ENCODE measurements around the gene PRKN.

Gene PRKN

GRCh38 chr6:162217058-162217457 lies 510.5 kb downstream of the PRKN start:
- FAIRE-seq: no peak

GRCh38 chr6:162211777-162212176 lies 515.8 kb downstream of the PRKN start:
- FAIRE-seq (no peak), DNase-seq (ENCODE audit: insufficient read length, low spot score) (no peak)

More at GRCh38 chr6:162217058-162217457, 510.5 kb downstream of the PRKN start:
- no peak for DNase-seq (ENCODE audit: insufficient read length, low spot score)

GRCh38 chr6:162211022-162211421 lies 516.5 kb downstream of the PRKN start:
- DNase-seq (ENCODE audit: insufficient read length, low spot score) (no peak), FAIRE-seq (no peak)

GRCh38 chr6:162203287-162203686 lies 524.3 kb downstream of the PRKN start:
- DNase-seq (ENCODE audit: insufficient read length, low spot score): no peak
- no peak for FAIRE-seq

GRCh38 chr6:162200945-162201690 lies 526.4 kb downstream of the PRKN start:
- FAIRE-seq: no peak
- DNase-seq (ENCODE audit: insufficient read length, low spot score): no peak

GRCh38 chr6:162200041-162200440 lies 527.5 kb downstream of the PRKN start:
- no peak for DNase-seq (ENCODE audit: insufficient read length, low spot score)
- FAIRE-seq: no peak

- DNase-seq (ENCODE audit: insufficient read length, low spot score): no peak
Observed at GRCh38 chr6:162198925-162199324, 528.6 kb downstream of the PRKN start.

GRCh38 chr6:162198076-162198475 lies 529.5 kb downstream of the PRKN start:
- no peak for DNase-seq (ENCODE audit: insufficient read length, low spot score)
- no peak for FAIRE-seq

More at GRCh38 chr6:162198925-162199324, 528.6 kb downstream of the PRKN start:
- FAIRE-seq: no peak

GRCh38 chr6:162195441-162195840 lies 532.1 kb downstream of the PRKN start:
- DNase-seq (ENCODE audit: insufficient read length, low spot score) (no peak), FAIRE-seq (no peak)

- no peak for FAIRE-seq
- no peak for DNase-seq (ENCODE audit: insufficient read length, low spot score)
Observed at GRCh38 chr6:162190981-162191380, 536.6 kb downstream of the PRKN start.

GRCh38 chr6:162187168-162187935 lies 540.2 kb downstream of the PRKN start:
- FAIRE-seq: no peak
- DNase-seq (ENCODE audit: insufficient read length, low spot score): no peak

GRCh38 chr6:162184465-162184864 lies 543.1 kb downstream of the PRKN start:
- no peak for DNase-seq (ENCODE audit: insufficient read length, low spot score)
- FAIRE-seq: no peak

- no peak for FAIRE-seq
- no peak for DNase-seq (ENCODE audit: insufficient read length, low spot score)
Observed at GRCh38 chr6:162181741-162182401, 545.7 kb downstream of the PRKN start.

GRCh38 chr6:162181111-162181510 lies 546.5 kb downstream of the PRKN start:
- no peak for DNase-seq (ENCODE audit: insufficient read length, low spot score)

GRCh38 chr6:162179196-162179951 lies 548.2 kb downstream of the PRKN start:
- DNase-seq (ENCODE audit: insufficient read length, low spot score) (no peak), FAIRE-seq (no peak)

More at GRCh38 chr6:162181111-162181510, 546.5 kb downstream of the PRKN start:
- no peak for FAIRE-seq

- FAIRE-seq: no peak
- DNase-seq (ENCODE audit: insufficient read length, low spot score): no peak
Observed at GRCh38 chr6:162178666-162179065, 548.9 kb downstream of the PRKN start.

- no peak for DNase-seq (ENCODE audit: insufficient read length, low spot score)
- no peak for FAIRE-seq
Observed at GRCh38 chr6:162178266-162178665, 549.3 kb downstream of the PRKN start.

GRCh38 chr6:162177746-162178145 lies 549.8 kb downstream of the PRKN start:
- DNase-seq (ENCODE audit: insufficient read length, low spot score) (peak; percentile 1), FAIRE-seq (no peak)

GRCh38 chr6:162173466-162173865 lies 554.1 kb downstream of the PRKN start:
- FAIRE-seq: no peak
- no peak for DNase-seq (ENCODE audit: insufficient read length, low spot score)

GRCh38 chr6:162165479-162165878 lies 562.1 kb downstream of the PRKN start:
- DNase-seq (ENCODE audit: insufficient read length, low spot score): no peak
- no peak for FAIRE-seq
